SK-N-SH (cell line): ENCODE data around the gene CRACR2B. TPM values are rescaled to one million over a fixed set of nuclear protein-coding genes. Genes with fewer than 3 reads are reported as not detected.

ENCODE experiments used
- CTCF ChIA-PET: fragments of 300-600, 350-600 bp; formaldehyde crosslinking; extraction: SDS; loops from one replicate; lab custom pipeline; 2021; lab: Yijun Ruan, JAX
- POLR2A ChIA-PET: fragments of 350-600 bp; sonication (Branson Sonifier 250); formaldehyde crosslinking; extraction: SDS; loops from one replicate; lab custom pipeline; 2020; ENCODE audit warnings: antibody characterized with exemption, inconsistent platforms; lab: Yijun Ruan, JAX
- DNase-seq: peaks from one replicate; pipeline ENCODE4 v3.0.0; 2012
- H2AFZ ChIP-seq: fragments of 200-600 bp; sonication (generic); 2 replicates; pipeline ENCODE4 v1.8.1; 2016; ENCODE audit warnings: antibody characterized with exemption, mild to moderate bottlenecking, low read depth
- H3F3A ChIP-seq: fragments of 200-600 bp; sonication (generic); replicated peaks from 2 replicates; pipeline ENCODE3; 2016; ENCODE audit warnings: antibody characterized with exemption, mild to moderate bottlenecking; ENCODE audit not compliant: insufficient read depth
- H3K27ac ChIP-seq, 2 experiments: fragments of 200-500 bp in 1 of 2; fragments of 200-600 bp in 1 of 2; sonication (Bioruptor generic) in 1 of 2; sonication (generic), shearing (Covaris generic) in 1 of 2; 2 replicates each; pipeline versions ENCODE4 v1.5.1 to v1.6.1; 2014 to 2016; ENCODE audit warnings: low read depth in 2 of 2, inconsistent platforms in 1 of 2, low read length in 1 of 2, mild to moderate bottlenecking in 1 of 2, mixed read lengths in 1 of 2
- H3K27me3 ChIP-seq: fragments of 200-600 bp; sonication (generic), shearing (Covaris generic); 2 replicates; pipeline ENCODE4 v1.6.1; 2016; ENCODE audit warnings: mixed run types; ENCODE audit not compliant: insufficient read depth
- H3K36me3 ChIP-seq, 2 experiments: fragments of 200-500 bp in 1 of 2; fragments of 200-600 bp in 1 of 2; sonication (Bioruptor generic) in 1 of 2; sonication (generic) in 1 of 2; replicated peaks in 1 of 2; 2 replicates each; pipeline versions ENCODE3 to v1.5.1; 2014 to 2016; ENCODE audit warnings: low read length in 1 of 2, mild to moderate bottlenecking in 1 of 2; ENCODE audit not compliant: insufficient read depth in 2 of 2, control insufficient read depth in 1 of 2
- H3K4me1 ChIP-seq, 2 experiments: fragments of 200-500 bp in 1 of 2; fragments of 200-600 bp in 1 of 2; sonication (Bioruptor generic) in 1 of 2; sonication (generic), shearing (Covaris generic) in 1 of 2; 2 replicates each; pipeline versions ENCODE4 v1.5.1 to v1.6.1; 2014 to 2016; ENCODE audit warnings: low read depth in 1 of 2, low read length in 1 of 2, mixed run types in 1 of 2; ENCODE audit not compliant: insufficient read depth in 2 of 2, control insufficient read depth in 1 of 2
- H3K4me2 ChIP-seq: fragments of 200-600 bp; sonication (generic), shearing (Covaris generic); 2 replicates; pipeline ENCODE4 v1.6.1; 2017; ENCODE audit warnings: mixed run types
- H3K4me3 ChIP-seq, 2 experiments: fragments of 200-500 bp in 1 of 2; fragments of 200-600 bp in 1 of 2; sonication (Bioruptor generic) in 1 of 2; sonication (generic), shearing (Covaris generic) in 1 of 2; 2 replicates each; pipeline versions ENCODE4 v1.5.1 to v1.8.1; 2014 to 2016; ENCODE audit warnings: low read depth in 2 of 2, inconsistent platforms in 1 of 2, low read length in 1 of 2, mild to moderate bottlenecking in 1 of 2, mixed read lengths in 1 of 2, moderate library complexity in 1 of 2
- H3K79me2 ChIP-seq: fragments of 200-600 bp; sonication (generic); 2 replicates; pipeline ENCODE4 v1.8.1; 2017; ENCODE audit warnings: mild to moderate bottlenecking; ENCODE audit not compliant: insufficient read depth
- H3K9ac ChIP-seq: fragments of 200-600 bp; sonication (generic); 2 replicates; pipeline ENCODE4 v1.6.1; 2017; ENCODE audit warnings: mixed run types
- H3K9me2 ChIP-seq: fragments of 200-600 bp; sonication (generic); 2 replicates; pipeline ENCODE4 v1.6.1; 2017; ENCODE audit warnings: mixed run types
- H3K9me3 ChIP-seq: fragments of 200-600 bp; sonication (generic); 2 replicates; pipeline ENCODE4 v1.6.1; 2017; ENCODE audit warnings: mixed run types, mild to moderate bottlenecking, moderate library complexity
- H4K20me1 ChIP-seq: fragments of 200-600 bp; sonication (generic); 2 replicates; pipeline ENCODE4 v1.6.1; 2017; ENCODE audit warnings: mild to moderate bottlenecking, mixed run types; ENCODE audit not compliant: insufficient read depth
- CTCF ChIP-seq: fragments of 200-600 bp; sonication (generic); IDR thresholded peaks from 2 replicates; pipeline ENCODE4 v1.6.1; 2017; ENCODE audit warnings: antibody characterized with exemption, mild to moderate bottlenecking, moderate library complexity
- FOXJ3 ChIP-seq: sonication (generic); formaldehyde crosslinking; IDR thresholded peaks from 2 replicates; pipeline ENCODE4 v1.5.1; 2020; ENCODE audit warnings: mild to moderate bottlenecking, missing genetic modification reagents
- FOXM1 ChIP-seq: IDR thresholded peaks from 2 replicates; pipeline ENCODE4 v1.4.0; 2012; ENCODE audit warnings: low read depth, mild to moderate bottlenecking
- GATA2 ChIP-seq: sonication (generic); formaldehyde crosslinking; IDR thresholded peaks from 2 replicates; pipeline ENCODE4 v1.5.0; 2020; ENCODE audit warnings: mild to moderate bottlenecking, missing genetic modification reagents
- MXI1 ChIP-seq: IDR thresholded peaks from 2 replicates; pipeline ENCODE4 v1.6.1; 2012; ENCODE audit warnings: mild to moderate bottlenecking, low read depth, low read length, improper control_type of control experiment
- NFIC ChIP-seq: IDR thresholded peaks from 2 replicates; pipeline ENCODE4 v1.4.0; 2012; ENCODE audit warnings: borderline replicate concordance
- PBX3 ChIP-seq: IDR thresholded peaks from 2 replicates; pipeline ENCODE4; 2012
- RAD21 ChIP-seq: IDR thresholded peaks from 2 replicates; pipeline ENCODE4 v1.6.1; 2012; ENCODE audit warnings: mild to moderate bottlenecking, low read length
- SMC3 ChIP-seq: IDR thresholded peaks from 2 replicates; pipeline ENCODE4 v1.6.1; 2012; ENCODE audit warnings: low read depth, low read length, improper control_type of control experiment
- USF1 ChIP-seq: IDR thresholded peaks from 2 replicates; pipeline ENCODE4 v1.4.0; 2012; ENCODE audit warnings: low read depth, borderline replicate concordance
- USF2 ChIP-seq: fragments of 150-350 bp; IDR thresholded peaks from 2 replicates; pipeline ENCODE4 v1.6.1; 2017; ENCODE audit warnings: antibody characterized with exemption, low read length, low read depth, borderline replicate concordance
- YY1 ChIP-seq: IDR thresholded peaks from 2 replicates; pipeline ENCODE4 v1.4.0; 2012; ENCODE audit warnings: low read depth, mild to moderate bottlenecking
- WGBS: methylation state at CpG from one replicate; pipeline ENCODE4 v1.1.6; 2017; ENCODE audit warnings: low lambda C conversion rate; 5-methylcytosine and 5-hydroxymethylcytosine counted together
- polyA plus RNA-seq, 3 experiments: library from polyadenylated mRNA; depleted of rRNA; stranded (reverse); fragments of >200 nt; gene quantifications; 2 replicates each; pipeline ENCODE4 v1.2.3, GENCODE V29; 2012

CRACR2B gene
- polyA plus RNA-seq, 1 of the 3 experiments (the other 2 are of a cell fraction): 1.1 TPM

GRCh38 chr11:858762-859339 is 31.1 kb downstream of the CRACR2B start:
- Histone ChIP-seq H3K27me3 (no peaks in the 10 kb centered on the region), H3K79me2 (peaks cover 10% of the 10 kb centered on the region; the same call in 1 of the 2 replicates), H3F3A (no peaks in the 10 kb centered on the region), H3K9me3 (no peaks in the 10 kb centered on the region), H3K9ac (no peak overlapping the region), H3K9me2 (no peaks in the 10 kb centered on the region), H3K4me1 (peaks cover 10 to 83% of the 10 kb centered on the region in 2 experiments; a peak in 2 of 4 replicates), H2AFZ (no peak overlapping the region), H3K4me3 (peak overlapping the region in 1 of 2 experiments; percentile 49; a peak in 2 of 4 replicates), H4K20me1 (peaks cover 61% of the 10 kb centered on the region), H3K36me3 (peaks cover 0 to 4% of the 10 kb centered on the region in 2 experiments), H3K27ac (no peak overlapping the region; a peak in 1 of 4 replicates), H3K4me2 (0 out of 2 replicates have a peak overlapping the region, but pooled peaks have one; percentile 11)
- POLR2A ChIA-PET: interaction anchor here (0.6 to 2.5 kb wide), 8 partner anchors 11 to 195 kb away, joined by 3 to 8 read pairs (median 4); partner anchors contain the start of genes PNPLA2 and RPLP2
- WGBS: 77% methylated on average over 35 of the region's 37 CpGs
- no peak for TF ChIP-seq RAD21
- TF ChIP-seq PBX3: no peak
- TF ChIP-seq FOXM1: no peak
- no peak for TF ChIP-seq FOXJ3 (CRISPR knock-in tag)
- CTCF ChIA-PET: interaction anchor here (0.7 to 4.0 kb wide), 9 partner anchors 11 to 192 kb away, joined by 3 to 24 read pairs (median 3); no protein-coding TSS in a partner anchor
- no peak for DNase-seq

- TF ChIP-seq SMC3 (no peak), CTCF (no peak), NFIC (peak; percentile 64; the same call in 1 of the 2 replicates), YY1 (no peak), GATA2 (CRISPR knock-in tag) (no peak), MXI1 (peak; percentile 63; the same call in 1 of the 2 replicates), USF1 (peak; percentile 90), USF2 (peak; percentile 75)
- CTCF ChIA-PET: interaction anchor here (1.0 to 4.0 kb wide), 7 partner anchors 8 to 192 kb away, joined by 3 to 24 read pairs (median 3); no protein-coding TSS in a partner anchor
- 46% methylated on average over 25 of the region's 31 CpGs for WGBS
- Histone ChIP-seq H3K4me2 (peak overlapping the region; percentile 63; the same call in 1 of the 2 replicates), H3K79me2 (peaks cover 10% of the 10 kb centered on the region; the same call in 1 of the 2 replicates), H3K9me2 (no peaks in the 10 kb centered on the region), H2AFZ (no peak overlapping the region), H3K9me3 (no peaks in the 10 kb centered on the region), H3K27me3 (no peaks in the 10 kb centered on the region), H3K4me3 (peak overlapping the region in 1 of 2 experiments; percentile 49; a peak in 3 of 4 replicates), H3K27ac (peak overlapping the region; percentile 10 to 79; a peak in 3 of 4 replicates), H3F3A (no peaks in the 10 kb centered on the region), H3K36me3 (peaks cover 0 to 7% of the 10 kb centered on the region in 2 experiments), H4K20me1 (peaks cover 55% of the 10 kb centered on the region), H3K4me1 (peaks cover 10 to 76% of the 10 kb centered on the region in 2 experiments; a peak in 2 of 4 replicates), H3K9ac (no peak overlapping the region)
- DNase-seq: peak; percentile 97
- POLR2A ChIA-PET: interaction anchor here (0.7 to 2.5 kb wide), 10 partner anchors 8 to 195 kb away, joined by 3 to 8 read pairs (median 4); partner anchors contain the start of genes PNPLA2 and RPLP2
Observed at GRCh38 chr11:859394-860131, 31.8 kb downstream of the CRACR2B start.
